ENCODE measurements around the gene LNP1. TPM values are rescaled to one million over a fixed set of nuclear protein-coding genes. Genes with fewer than 3 reads are reported as not detected.
A peak's percentile ranks its signal among the peaks of the same experiment; 100 is the strongest.

LNP1 gene
- polyA plus RNA-seq, 3 donors, result 1.2 to 5.1 (median 1.3) TPM

DNA sequence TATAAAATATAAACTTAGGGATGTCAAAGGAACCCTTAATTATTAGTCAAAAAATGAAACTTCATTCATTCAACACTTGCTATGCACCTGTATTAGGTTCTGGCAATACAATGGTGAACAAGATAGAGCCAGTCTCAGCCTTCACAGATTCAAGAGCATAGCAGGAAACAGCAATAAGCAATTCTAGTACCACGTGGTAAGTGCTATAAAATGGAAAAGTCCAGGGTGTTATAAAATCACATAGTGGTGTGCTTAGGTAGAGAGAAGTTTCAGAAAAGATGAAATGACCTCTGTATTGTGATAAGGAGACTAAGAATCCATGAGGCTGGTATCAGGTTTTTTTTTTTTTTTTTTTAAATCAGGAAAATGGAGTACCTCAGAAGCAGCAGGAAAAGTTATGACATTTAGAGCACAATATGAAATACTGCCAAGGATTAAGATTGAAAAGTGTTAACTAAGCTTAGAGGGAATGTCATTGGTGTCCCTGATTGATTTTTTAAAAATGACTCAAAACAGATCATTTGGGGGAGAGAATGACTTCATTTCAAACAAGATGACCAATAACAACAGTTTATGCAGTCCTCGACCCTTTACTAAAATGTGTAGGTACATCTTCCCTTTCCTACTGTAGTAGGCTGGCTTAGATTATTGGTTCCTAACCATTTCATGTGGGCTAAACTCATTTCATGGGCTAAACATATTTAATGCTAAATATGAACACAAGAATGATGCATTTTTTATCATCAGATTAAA lies 5.5 kb upstream of the LNP1 start:
- no peak overlapping the region for H3K27ac ChIP-seq (ENCODE audit: low read depth, low read length)
- WGBS, 3 donors, result 63 to 67% (median 65%) methylated on average over 2 of the region's 2 CpGs

DNA sequence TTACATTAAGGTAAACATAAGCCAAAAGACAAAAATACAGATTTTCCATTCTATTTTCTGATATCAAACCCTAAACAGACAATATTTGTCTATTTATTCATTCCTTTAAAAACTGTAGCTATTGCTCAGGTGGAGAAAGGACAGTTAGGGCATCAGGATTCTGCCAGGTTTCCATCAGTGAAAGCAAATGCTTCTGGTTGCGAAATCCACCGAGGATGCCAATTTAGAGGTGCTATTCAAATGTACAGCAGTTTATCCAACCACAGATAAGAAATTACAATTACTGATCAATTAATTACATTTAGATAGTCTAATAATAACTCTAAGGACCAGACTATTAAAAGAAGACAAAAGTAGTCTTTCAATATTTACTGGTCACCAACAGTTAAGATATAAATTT lies 4.4 kb upstream of the LNP1 start:
- WGBS, 3 donors, result 43 to 72% (median 68%) methylated on average over 2 of the region's 2 CpGs
- H3K27ac ChIP-seq (ENCODE audit: low read depth, low read length), result no peak overlapping the region

DNA sequence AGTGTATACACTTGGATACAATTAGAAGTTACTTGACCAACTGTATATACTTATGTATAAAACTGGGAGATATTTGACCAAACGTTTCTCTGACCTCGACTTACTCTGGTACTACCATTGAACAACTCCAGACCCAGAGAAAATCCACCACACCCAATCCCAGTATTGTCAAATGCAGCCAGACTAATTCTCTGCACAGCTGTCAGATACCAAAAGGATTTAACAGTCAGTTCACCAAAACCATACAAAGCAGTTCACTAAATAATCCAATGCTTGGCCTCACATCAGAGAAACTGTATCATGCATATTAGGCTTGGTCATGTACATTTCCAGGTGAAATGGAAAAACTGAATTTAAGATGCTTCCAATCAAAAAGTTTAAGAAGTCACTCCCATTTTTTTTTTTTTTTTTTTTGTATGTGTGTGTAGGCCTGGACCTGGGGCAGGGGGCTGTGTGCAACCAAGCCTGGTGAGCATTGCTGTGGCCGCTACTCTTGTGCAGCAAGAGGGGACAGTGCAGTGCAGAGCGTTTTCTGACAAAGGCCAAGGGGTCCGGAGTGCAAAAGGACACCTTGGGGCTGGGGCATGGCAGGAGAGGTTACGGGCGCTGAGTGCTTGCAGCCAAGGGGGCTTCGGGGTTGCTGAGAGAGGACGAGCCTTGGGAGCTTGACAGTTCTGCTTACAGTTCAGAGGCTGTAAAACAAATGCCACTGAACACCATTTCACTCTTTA lies 1.8 kb upstream of the LNP1 start:
- H3K27ac ChIP-seq (ENCODE audit: low read depth, low read length), result no peak overlapping the region
- WGBS, 3 donors, result 20 to 53% (median 47%) methylated on average over 9 of the region's 9 CpGs

DNA sequence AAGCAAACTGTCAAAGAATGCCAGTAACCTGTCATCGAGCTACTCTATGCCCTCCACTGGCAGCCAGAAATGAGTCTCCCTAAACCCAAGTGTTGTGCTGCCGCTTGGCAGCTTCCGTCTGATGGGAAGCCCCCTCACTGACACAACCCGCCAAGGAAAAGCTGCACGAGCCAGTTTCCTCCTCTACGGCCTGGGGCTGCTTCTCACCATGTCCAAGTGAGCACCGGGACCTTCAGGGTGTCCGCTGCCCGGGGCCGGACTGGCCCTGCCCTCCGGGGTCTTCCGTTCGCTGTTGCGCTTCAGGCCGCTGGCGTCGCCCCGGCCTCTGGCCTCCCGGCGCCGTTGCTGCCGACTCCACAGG lies 940 bp upstream of the LNP1 start:
- peak overlapping the region; percentile 88 for H3K27ac ChIP-seq (ENCODE audit: low read depth, low read length)
- 0 to 1% (median 1%) methylated on average over 22 of the region's 22 CpGs for WGBS, 3 donors

DNA sequence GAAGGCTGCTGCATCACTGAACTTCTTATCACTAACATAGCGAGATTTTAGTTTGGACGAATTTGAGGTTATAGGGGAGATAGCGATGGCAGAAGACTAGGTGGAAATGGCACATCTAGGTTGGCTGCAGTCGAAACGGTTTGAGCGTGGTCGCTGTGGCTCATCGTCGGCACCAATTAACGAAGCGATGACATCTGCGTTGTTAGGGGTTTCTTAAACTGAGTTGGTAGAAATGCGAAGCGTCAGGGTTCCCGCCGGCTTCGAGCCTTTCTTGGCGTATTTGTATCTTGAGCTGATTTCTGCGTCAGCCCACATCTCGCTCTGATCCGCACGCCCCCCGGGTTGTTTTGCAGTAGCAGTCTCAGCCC lies 319 bp downstream of the LNP1 start:
- WGBS, 3 donors, result 0 to 1% (median 0%) methylated on average over 23 of the region's 23 CpGs
- no peak overlapping the region for H3K27ac ChIP-seq (ENCODE audit: low read depth, low read length)

DNA sequence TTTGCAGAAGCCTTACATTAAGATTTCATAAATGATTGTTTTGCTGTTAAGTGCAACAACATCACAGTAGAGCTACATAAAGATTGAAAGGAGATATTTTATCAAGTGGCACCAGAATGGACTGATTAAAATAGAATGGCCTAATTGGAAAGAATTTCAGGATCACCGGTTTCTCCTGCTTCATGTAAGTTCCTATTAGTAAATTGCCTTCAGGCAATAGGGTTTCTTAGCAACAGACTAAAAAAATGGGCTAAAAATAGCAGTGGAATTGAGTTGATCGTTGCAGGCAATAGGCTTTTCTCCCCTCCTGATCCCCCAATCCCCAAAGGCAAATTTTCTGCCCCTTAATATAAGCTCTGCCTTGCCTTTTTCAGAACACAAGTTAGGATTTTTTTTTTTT lies 917 bp downstream of the LNP1 start:
- H3K27ac ChIP-seq (ENCODE audit: low read depth, low read length), result no peak overlapping the region
- WGBS, 3 donors, result 2% methylated on average over 2 of the region's 2 CpGs

DNA sequence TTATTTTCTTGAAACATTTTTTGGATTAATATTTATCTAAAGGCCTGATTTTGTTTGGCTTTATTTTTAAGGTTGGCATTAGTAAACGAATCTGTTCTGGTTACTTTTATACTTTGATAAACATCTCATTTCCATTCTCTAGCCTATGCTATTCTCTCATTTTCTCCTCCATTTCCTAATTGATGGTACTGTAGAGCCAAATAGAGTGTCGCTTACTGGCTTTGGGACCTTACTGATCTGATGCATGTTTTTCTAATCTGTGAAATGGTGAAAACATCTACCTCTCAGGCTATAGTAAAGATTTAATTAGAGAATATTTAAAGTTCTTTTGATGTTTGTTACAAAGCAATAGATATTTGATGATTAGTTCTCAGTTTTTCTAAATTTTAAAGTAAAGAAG lies 1.6 kb downstream of the LNP1 start:
- 23 to 58% (median 55%) methylated on average over 2 of the region's 2 CpGs for WGBS, 3 donors
- H3K27ac ChIP-seq (ENCODE audit: low read depth, low read length), result no peak overlapping the region

DNA sequence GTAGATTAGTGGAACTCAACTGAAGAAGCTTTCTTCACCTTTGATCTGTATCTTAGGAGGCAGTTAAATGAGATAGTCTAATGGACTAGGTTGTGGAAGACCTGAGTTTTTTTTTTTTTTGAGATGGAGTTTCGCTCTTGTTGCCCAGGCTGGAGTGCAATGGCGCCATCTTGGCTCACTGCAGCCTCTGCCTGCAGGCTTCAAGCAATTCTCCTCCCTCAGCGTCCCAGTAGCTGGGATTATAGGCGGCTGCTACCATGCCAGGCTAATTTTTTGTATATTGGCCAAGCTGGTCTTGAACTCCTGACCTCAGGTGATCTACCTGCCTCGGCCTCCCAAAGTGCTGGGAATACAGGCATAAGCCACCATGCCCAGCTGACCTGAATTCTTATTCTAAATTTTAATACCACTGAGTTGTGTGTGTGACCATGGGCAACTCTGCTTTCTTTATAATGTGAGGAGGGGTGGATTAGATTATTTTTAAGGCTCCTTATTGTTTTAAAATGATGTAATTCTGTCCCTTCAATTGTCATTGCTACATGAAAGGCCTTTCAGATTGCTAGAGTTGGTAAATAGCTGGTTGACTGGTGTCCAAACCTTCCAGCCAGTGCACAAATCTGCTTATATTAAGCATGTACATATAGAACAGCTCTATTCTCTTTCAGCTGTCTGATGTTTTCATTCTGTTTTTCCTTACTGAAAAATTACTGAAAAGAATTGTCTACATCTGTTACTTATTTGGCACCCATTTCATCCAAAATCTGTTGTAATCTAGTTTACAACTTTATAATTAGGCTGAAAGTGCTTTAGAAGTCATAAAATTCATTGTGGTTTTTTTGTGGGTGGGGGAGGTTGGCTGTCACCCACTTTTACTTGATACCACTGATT lies 2.3 kb downstream of the LNP1 start:
- WGBS, 3 donors, result 48 to 82% (median 72%) methylated on average over 5 of the region's 5 CpGs
- no peak overlapping the region for H3K27ac ChIP-seq (ENCODE audit: low read depth, low read length)

DNA sequence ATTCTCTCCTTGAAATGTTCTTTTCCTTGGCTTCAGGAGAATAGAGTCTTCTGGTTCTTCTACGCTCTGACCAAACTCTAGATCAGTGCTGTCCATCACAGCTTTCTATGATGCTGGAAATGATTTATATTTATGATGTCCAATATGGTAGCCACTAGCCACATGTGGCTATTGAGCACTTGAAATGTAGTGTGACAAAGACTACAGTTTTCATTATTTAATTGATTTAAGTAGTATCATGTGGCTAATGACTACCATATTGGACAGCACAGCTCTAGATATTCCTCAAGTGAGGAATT lies 2.9 kb downstream of the LNP1 start:
- WGBS, 3 donors, result 97 to 100% (median 100%) methylated on average over 1 of the region's 1 CpG
- H3K27ac ChIP-seq (ENCODE audit: low read depth, low read length), result no peak overlapping the region

DNA sequence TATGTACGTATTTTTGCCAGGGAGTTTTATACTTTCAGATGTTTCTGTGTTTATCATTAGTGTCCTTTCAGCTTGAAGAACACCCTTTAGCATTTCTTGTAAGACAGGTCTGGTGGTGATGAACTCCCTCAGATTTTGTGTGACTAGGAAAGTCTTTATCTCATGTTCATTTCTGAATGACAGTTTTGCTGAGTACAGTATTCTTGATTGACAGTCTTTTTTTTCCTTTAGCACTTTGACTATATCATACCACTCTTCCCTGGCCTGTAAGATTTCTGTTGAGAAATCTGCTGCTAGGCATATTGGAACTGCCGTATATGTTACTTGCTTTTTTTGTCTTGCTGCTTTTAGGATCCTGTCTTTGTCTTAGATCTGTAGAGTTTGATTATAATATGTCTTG lies 5.8 kb downstream of the LNP1 start:
- WGBS, 3 donors, result 70 to 95% (median 72%) methylated on average over 2 of the region's 2 CpGs

DNA sequence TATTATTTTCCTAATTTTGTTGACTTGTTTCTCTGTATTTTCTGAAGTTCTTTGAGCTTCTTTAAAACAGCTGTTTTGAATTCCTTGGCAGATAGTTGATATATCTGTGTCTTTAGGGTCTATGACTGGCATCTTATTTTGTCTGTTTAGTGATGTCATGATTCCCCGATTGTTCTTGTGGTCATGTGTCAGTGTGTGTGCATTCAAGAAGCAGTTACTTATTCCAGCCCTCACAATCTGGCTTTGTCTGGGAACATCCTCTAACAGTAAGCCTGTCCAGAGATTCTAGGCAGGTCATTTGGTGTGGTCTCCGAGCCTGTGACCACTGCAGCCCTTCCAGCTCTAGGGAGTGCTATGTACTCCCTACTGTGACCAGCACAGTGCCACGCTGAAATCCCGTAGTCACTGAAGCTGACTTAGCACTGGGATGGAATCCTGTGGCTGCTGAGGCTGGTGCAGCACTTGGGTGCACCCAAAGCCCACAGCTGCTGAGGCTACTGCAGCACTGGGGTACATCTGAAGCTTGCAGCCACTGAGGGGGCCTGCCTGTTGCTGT lies 6.7 kb downstream of the LNP1 start:
- 90 to 96% (median 96%) methylated on average over 4 of the region's 4 CpGs for WGBS, 3 donors
- no peak overlapping the region for H3K27ac ChIP-seq (ENCODE audit: low read depth, low read length)

More for the DNA sequence above, 5.8 kb downstream of the LNP1 start:
- H3K27ac ChIP-seq (ENCODE audit: low read depth, low read length), result no peak overlapping the region

DNA sequence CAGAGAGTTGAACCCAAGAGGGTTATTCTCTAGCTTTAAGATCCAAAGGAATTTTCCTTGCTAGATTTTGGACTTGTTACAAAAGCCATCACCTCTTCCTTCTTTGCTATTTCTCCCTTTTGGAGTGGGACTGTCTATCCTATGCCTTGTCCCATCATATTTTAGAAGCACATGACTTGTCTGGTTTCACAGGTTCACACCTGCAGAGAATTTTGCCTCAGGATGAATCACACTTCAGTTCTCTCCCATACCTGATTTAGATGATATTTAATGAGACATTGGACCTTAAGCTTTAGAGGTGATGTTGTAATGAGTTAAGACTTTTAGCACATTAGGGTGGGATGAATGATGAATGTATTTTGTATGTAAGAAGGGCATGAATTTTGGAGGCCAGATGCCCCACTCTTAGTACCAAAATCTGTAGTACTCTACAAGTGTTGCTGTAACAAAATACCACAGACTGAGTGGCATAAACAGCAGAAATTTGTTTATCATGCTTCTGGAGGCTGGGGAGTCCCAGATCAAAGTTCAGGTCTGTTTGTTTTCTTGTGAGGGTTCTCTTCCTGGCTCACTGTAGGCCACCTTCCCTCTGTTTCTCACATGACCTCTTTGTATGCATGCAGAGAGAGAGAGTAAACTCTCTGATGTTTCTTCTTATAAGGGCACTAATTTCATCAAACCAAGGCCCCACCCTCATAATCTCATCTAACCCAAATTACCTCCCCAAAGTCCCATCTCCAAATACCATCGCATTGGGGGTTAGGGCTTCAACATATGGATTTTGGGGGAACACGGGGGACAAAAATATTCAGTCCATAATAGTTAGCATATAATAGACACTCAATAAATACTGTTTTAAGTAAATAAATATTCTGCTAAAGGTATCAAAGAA lies 10.0 kb downstream of the LNP1 start:
- 94 to 98% (median 97%) methylated on average over 2 of the region's 2 CpGs for WGBS, 3 donors

DNA sequence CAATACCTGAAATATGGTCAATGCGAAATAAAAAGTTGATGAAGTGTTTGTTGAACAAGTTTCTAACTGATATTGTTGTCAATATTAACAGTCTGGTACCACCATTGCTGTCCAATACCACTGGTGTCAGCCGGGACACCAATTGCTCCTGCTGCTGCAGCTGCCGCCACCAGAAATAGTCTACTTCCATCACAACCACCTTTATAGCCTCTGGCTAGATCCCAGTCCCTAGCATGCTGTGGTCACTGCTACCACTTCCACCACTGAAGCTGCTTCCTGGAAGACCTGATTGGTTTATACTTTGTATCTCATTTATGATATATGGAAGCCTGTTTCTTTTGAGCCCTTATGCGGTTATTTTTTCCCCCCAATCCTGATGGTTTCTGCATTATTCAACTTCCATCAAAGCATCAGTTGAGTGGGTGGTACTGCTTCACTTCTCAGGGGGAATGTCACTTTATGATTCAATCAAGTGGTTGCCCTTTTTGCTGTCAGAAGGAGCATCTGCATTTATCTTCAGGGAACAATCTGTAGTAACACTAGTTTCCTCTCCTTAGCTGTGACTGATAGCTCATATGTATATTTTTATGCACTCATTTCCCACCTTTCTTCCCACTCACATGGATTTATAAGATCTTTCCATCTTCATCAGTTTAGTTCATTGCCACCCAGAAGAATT lies 11.7 kb downstream of the LNP1 start:
- H3K27ac ChIP-seq (ENCODE audit: low read depth, low read length), result no peak overlapping the region
- 95 to 97% (median 97%) methylated on average over 4 of the region's 4 CpGs for WGBS, 3 donors

More for the DNA sequence above, 10.0 kb downstream of the LNP1 start:
- no peak overlapping the region for H3K27ac ChIP-seq (ENCODE audit: low read depth, low read length)

DNA sequence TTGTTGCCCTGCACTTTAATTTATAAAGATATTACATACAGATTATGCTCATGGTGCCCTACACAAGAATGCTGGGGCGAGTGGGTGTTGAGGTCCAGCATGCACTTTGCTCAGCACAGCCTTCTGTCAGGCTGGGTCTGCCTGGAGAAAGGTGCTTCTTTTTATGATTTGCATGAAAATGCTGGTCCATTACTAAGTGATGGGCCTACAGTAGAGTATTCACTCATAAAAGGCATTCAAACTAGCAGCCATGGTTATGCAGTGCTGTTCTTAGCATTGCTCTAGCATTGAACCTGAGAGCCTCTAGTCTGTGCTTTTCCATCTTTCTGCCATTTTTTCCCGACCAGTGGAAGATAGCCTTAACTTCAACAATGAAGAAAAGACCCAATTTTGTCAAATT lies 12.3 kb downstream of the LNP1 start:
- 90 to 93% (median 91%) methylated on average over 2 of the region's 2 CpGs for WGBS, 3 donors

DNA sequence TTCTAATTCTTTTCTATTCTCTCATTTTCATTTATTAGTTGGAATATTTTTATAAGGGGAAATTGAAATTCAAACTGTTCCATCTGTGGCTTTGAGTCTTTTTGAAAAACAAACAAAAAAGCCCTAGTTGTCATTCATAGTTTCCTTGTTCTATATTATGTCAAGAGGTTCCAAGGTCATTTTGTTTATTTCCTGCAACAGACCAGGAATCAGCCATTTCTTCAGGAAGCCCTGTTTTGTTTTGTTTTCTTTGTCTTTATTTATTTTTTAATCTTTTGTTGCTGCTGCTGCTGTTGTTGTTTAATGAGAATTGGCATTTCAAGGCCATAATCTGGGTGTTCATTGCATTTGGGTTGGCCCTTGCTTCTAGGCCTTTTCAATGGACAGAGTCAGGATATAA lies 14.8 kb downstream of the LNP1 start:
- no peak overlapping the region for H3K27ac ChIP-seq (ENCODE audit: low read depth, low read length)

More for the DNA sequence above, 12.3 kb downstream of the LNP1 start:
- no peak overlapping the region for H3K27ac ChIP-seq (ENCODE audit: low read depth, low read length)

DNA sequence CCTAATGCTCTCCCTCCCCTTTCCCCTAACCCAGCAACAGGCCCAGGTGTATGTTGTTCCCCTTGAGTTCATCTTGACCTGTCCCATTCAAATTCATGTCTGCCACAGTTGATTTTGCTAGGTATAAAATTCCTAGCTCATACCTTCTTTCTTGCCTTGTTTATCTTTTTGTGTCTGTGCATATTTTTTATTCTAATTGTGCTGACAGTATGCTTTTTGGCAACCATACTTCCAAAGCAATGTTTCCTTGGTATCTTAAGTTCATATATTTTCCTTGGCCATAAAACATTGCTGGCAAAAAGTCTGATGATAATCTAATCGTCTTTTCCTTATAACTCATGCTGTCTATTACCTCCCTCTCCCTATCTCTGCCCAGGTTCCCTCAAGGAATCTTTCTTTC lies 15.5 kb downstream of the LNP1 start:
- no peak overlapping the region for H3K27ac ChIP-seq (ENCODE audit: low read depth, low read length)
- WGBS, 3 donors, result 45 to 71% (median 67%) methylated on average over 1 of the region's 1 CpG

DNA sequence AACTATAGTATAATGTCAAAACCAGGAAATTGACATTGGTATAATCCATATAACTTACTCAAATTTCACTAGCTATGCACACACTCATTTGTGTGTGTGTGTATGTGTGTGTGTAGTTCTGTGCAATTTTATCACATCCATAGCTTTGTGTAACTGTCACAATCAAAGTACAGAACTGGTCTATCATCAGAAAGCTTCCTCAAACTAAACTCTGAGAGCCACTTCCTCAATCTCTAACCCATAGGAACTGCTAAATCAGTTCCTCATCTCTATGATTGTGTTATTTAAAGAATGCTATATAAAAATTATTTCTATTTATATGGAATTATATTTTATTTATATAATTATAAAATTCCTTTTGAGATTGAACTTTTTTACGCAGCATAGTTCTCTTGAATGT lies 18.1 kb downstream of the LNP1 start:
- WGBS, 3 donors, result 91 to 97% (median 95%) methylated on average over 1 of the region's 1 CpG
- no peak overlapping the region for H3K27ac ChIP-seq (ENCODE audit: low read depth, low read length)

DNA sequence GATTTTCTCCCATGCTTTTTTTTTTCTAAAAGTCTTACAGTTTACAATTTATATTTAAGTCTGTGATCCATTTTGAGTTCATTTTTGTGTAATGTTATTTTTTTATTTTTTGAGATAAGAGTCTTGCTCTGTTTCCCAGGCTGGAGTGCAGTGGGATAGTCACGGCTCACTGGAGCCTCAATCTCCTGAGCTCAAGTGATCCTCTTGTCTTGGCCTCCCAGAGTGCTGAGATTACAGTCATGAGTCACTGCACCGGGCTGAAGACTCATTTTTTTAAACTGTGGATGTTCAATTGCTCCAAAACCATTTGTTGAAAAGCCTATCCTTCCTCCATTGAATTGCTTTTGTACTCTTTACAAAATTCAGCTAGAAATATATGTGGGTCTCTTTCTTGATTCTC lies 19.5 kb downstream of the LNP1 start:
- WGBS, 3 donors, result 74 to 92% (median 90%) methylated on average over 2 of the region's 2 CpGs
- no peak overlapping the region for H3K27ac ChIP-seq (ENCODE audit: low read depth, low read length)
